WTC11 (cell line): ENCODE measurements around the gene SPINDOC.

Experiments
- FOXJ3 ChIP-seq: sonication (generic); formaldehyde crosslinking; IDR thresholded peaks from 2 replicates; pipeline ENCODE4 v1.9.0; 2021; ENCODE audit warnings: missing genetic modification reagents, mild to moderate bottlenecking, borderline replicate concordance
- JUN ChIP-seq: sonication (generic); formaldehyde crosslinking; IDR thresholded peaks from 2 replicates; pipeline ENCODE4 v1.8.0; 2023; ENCODE audit warnings: mild to moderate bottlenecking, missing genetic modification reagents
- NFE2L1 ChIP-seq: sonication (generic); formaldehyde crosslinking; IDR thresholded peaks from 2 replicates; pipeline ENCODE4 v1.8.1; 2023; ENCODE audit warnings: missing genetic modification reagents
- NFYB ChIP-seq: sonication (generic); formaldehyde crosslinking; conservative IDR thresholded peaks from 2 replicates; pipeline ENCODE4 v1.8.0; 2022; ENCODE audit warnings: low read depth, missing genetic modification reagents
- ZNF121 ChIP-seq: sonication (generic); formaldehyde crosslinking; IDR thresholded peaks from 2 replicates; pipeline ENCODE4 v1.8.0; 2023; ENCODE audit warnings: missing genetic modification reagents
- TF ChIP-seq, protein P1 (sequence below): fragments of 200-600 bp; IDR thresholded peaks from 2 replicates; pipeline ENCODE4 v1.8.0; 2022; ENCODE audit warnings: antibody characterized with exemption
- TF ChIP-seq, protein P2 (sequence below): sonication (generic); formaldehyde crosslinking; IDR thresholded peaks from 2 replicates; pipeline ENCODE4 v1.8.1; 2023; ENCODE audit warnings: mild to moderate bottlenecking, missing genetic modification reagents, moderate library complexity
- TF ChIP-seq, protein P3 (sequence below): sonication (generic); formaldehyde crosslinking; IDR thresholded peaks from 2 replicates; pipeline ENCODE4 v1.8.1; 2023; ENCODE audit warnings: mild to moderate bottlenecking, missing genetic modification reagents
- TF ChIP-seq, protein P4 (sequence below): sonication (generic); formaldehyde crosslinking; IDR thresholded peaks from 2 replicates; pipeline ENCODE4 v1.8.0; 2022; ENCODE audit warnings: mild to moderate bottlenecking, missing genetic modification reagents
- TF ChIP-seq, protein P5 (sequence below): sonication (generic); formaldehyde crosslinking; IDR thresholded peaks from 2 replicates; pipeline ENCODE4 v1.8.1; 2023; ENCODE audit warnings: mild to moderate bottlenecking, missing genetic modification reagents, moderate library complexity
- TF ChIP-seq, protein P6 (sequence below): sonication (generic); formaldehyde crosslinking; IDR thresholded peaks from 2 replicates; pipeline ENCODE4 v1.8.1; 2022; ENCODE audit warnings: low read depth, missing genetic modification reagents, borderline replicate concordance
- TF ChIP-seq, protein P7 (sequence below): sonication (generic); formaldehyde crosslinking; IDR thresholded peaks from 2 replicates; pipeline ENCODE4 v1.8.0; 2022; ENCODE audit warnings: mild to moderate bottlenecking, missing genetic modification reagents

DNA sequence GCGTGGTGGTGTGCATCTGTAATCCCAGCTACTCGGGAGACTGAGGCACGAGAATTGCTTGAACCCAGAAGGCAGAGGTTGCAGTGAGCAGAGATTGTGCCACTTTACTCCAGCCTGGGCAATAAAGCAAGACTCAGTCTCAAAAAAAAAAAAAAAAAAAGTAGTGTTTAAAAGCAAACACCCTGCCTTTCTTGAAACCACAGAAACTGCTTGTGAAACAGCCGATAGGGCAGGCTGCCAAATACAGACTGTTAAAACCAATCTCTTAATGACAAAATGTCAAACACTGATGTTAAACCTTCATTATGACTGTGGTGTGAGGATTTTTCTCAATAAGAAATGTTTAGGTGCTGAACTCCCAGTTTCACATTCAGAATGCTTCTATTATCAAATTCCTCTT is 53.0 kb downstream of the SPINDOC start:
- TF ChIP-seq, protein P1, sequence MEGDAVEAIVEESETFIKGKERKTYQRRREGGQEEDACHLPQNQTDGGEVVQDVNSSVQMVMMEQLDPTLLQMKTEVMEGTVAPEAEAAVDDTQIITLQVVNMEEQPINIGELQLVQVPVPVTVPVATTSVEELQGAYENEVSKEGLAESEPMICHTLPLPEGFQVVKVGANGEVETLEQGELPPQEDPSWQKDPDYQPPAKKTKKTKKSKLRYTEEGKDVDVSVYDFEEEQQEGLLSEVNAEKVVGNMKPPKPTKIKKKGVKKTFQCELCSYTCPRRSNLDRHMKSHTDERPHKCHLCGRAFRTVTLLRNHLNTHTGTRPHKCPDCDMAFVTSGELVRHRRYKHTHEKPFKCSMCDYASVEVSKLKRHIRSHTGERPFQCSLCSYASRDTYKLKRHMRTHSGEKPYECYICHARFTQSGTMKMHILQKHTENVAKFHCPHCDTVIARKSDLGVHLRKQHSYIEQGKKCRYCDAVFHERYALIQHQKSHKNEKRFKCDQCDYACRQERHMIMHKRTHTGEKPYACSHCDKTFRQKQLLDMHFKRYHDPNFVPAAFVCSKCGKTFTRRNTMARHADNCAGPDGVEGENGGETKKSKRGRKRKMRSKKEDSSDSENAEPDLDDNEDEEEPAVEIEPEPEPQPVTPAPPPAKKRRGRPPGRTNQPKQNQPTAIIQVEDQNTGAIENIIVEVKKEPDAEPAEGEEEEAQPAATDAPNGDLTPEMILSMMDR: no peak
- TF ChIP-seq, protein P2, sequence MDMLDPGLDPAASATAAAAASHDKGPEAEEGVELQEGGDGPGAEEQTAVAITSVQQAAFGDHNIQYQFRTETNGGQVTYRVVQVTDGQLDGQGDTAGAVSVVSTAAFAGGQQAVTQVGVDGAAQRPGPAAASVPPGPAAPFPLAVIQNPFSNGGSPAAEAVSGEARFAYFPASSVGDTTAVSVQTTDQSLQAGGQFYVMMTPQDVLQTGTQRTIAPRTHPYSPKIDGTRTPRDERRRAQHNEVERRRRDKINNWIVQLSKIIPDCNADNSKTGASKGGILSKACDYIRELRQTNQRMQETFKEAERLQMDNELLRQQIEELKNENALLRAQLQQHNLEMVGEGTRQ (CRISPR knock-in tag): no peak
- TF ChIP-seq, protein P3, sequence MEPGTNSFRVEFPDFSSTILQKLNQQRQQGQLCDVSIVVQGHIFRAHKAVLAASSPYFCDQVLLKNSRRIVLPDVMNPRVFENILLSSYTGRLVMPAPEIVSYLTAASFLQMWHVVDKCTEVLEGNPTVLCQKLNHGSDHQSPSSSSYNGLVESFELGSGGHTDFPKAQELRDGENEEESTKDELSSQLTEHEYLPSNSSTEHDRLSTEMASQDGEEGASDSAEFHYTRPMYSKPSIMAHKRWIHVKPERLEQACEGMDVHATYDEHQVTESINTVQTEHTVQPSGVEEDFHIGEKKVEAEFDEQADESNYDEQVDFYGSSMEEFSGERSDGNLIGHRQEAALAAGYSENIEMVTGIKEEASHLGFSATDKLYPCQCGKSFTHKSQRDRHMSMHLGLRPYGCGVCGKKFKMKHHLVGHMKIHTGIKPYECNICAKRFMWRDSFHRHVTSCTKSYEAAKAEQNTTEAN (CRISPR knock-in tag): no peak
- TF ChIP-seq, protein P4, sequence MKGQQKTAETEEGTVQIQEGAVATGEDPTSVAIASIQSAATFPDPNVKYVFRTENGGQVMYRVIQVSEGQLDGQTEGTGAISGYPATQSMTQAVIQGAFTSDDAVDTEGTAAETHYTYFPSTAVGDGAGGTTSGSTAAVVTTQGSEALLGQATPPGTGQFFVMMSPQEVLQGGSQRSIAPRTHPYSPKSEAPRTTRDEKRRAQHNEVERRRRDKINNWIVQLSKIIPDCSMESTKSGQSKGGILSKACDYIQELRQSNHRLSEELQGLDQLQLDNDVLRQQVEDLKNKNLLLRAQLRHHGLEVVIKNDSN: no peak
- TF ChIP-seq, protein P5, sequence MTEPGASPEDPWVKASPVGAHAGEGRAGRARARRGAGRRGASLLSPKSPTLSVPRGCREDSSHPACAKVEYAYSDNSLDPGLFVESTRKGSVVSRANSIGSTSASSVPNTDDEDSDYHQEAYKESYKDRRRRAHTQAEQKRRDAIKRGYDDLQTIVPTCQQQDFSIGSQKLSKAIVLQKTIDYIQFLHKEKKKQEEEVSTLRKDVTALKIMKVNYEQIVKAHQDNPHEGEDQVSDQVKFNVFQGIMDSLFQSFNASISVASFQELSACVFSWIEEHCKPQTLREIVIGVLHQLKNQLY (CRISPR knock-in tag): no peak
- TF ChIP-seq FOXJ3 (CRISPR knock-in tag): no peak
- TF ChIP-seq NFE2L1 (CRISPR knock-in tag): no peak
- no peak for TF ChIP-seq JUN (CRISPR knock-in tag)
- no peak for TF ChIP-seq ZNF121 (CRISPR knock-in tag)
- TF ChIP-seq, protein P6, sequence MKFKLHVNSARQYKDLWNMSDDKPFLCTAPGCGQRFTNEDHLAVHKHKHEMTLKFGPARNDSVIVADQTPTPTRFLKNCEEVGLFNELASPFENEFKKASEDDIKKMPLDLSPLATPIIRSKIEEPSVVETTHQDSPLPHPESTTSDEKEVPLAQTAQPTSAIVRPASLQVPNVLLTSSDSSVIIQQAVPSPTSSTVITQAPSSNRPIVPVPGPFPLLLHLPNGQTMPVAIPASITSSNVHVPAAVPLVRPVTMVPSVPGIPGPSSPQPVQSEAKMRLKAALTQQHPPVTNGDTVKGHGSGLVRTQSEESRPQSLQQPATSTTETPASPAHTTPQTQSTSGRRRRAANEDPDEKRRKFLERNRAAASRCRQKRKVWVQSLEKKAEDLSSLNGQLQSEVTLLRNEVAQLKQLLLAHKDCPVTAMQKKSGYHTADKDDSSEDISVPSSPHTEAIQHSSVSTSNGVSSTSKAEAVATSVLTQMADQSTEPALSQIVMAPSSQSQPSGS (CRISPR knock-in tag): no peak
- no peak for TF ChIP-seq NFYB (CRISPR knock-in tag)
- TF ChIP-seq, protein P7, sequence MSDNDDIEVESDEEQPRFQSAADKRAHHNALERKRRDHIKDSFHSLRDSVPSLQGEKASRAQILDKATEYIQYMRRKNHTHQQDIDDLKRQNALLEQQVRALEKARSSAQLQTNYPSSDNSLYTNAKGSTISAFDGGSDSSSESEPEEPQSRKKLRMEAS: no peak
